PC-3 (cell line): ENCODE data around the gene NRIP1.

Experiments
- EZH2 ChIP-seq: fragments of 300-600 bp; sonication (generic); IDR thresholded peaks from one replicate; pipeline ENCODE4 v1.6.1; 2017; ENCODE audit warnings: antibody characterized with exemption, mild to moderate bottlenecking, low read length; ENCODE audit not compliant: unreplicated experiment
- EZH2phosphoT487 ChIP-seq: fragments of 300-600 bp; sonication (generic); IDR thresholded peaks from 2 replicates; pipeline ENCODE4 v1.6.1; 2018; ENCODE audit warnings: mild to moderate bottlenecking, antibody characterized with exemption, low read length, borderline replicate concordance
- TF ChIP-seq, protein P1 (sequence below): fragments of 300-600 bp; sonication (generic); conservative IDR thresholded peaks from 2 replicates; pipeline ENCODE4 v1.5.1; 2017; ENCODE audit warnings: antibody characterized with exemption, low read depth, mild to moderate bottlenecking, low read length

DNA sequence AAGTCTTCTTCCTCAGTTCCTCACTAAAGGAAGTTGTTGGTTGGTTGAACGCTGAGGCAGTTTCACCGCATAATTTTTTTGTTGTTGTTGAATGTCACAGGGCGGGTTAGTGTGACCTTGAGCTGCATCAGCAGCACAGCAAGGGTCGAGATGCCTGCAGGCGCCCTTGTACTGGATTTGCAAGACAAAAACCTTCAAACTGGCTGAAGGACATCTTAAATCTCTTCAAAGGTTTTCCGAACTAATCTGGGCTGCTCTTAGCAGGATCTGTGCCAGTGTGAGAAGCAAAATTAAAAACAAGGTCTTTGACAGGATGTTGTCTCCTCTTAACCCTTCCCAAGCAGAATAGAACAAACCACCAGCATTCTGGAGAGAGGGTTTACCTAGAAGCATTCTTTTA, 59.4 kb downstream of the NRIP1 start:
- TF ChIP-seq, protein P1, sequence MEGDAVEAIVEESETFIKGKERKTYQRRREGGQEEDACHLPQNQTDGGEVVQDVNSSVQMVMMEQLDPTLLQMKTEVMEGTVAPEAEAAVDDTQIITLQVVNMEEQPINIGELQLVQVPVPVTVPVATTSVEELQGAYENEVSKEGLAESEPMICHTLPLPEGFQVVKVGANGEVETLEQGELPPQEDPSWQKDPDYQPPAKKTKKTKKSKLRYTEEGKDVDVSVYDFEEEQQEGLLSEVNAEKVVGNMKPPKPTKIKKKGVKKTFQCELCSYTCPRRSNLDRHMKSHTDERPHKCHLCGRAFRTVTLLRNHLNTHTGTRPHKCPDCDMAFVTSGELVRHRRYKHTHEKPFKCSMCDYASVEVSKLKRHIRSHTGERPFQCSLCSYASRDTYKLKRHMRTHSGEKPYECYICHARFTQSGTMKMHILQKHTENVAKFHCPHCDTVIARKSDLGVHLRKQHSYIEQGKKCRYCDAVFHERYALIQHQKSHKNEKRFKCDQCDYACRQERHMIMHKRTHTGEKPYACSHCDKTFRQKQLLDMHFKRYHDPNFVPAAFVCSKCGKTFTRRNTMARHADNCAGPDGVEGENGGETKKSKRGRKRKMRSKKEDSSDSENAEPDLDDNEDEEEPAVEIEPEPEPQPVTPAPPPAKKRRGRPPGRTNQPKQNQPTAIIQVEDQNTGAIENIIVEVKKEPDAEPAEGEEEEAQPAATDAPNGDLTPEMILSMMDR = no peak
- TF ChIP-seq EZH2phosphoT487 (no peak), EZH2 (no peak)
